Fibroblast of villous mesenchyme (primary cell): ENCODE measurements around the gene HBZ. TPM values are rescaled to one million over a fixed set of nuclear protein-coding genes. Genes with fewer than 3 reads are reported as not detected.
A peak's percentile ranks its signal among the peaks of the same experiment; 100 is the strongest.
"Not testable (repeated sequence)": the region's sequence is repeated elsewhere in the genome, so short reads cannot be mapped to it uniquely, and the experiment has no call there.

Source experiments
- DNase-seq: peaks from one replicate; pipeline ENCODE4 v3.0.0-alpha.2; 2010; ENCODE audit warnings: low read depth
- H3K4me3 ChIP-seq: 2 replicates; pipeline ENCODE4 v1.5.1; 2011; ENCODE audit warnings: low read depth, mild to moderate bottlenecking, low read length
- CTCF ChIP-seq: IDR thresholded peaks from 2 replicates; pipeline ENCODE4 v1.5.1; 2012; ENCODE audit warnings: low read depth, mild to moderate bottlenecking, low read length; ENCODE audit not compliant: insufficient read depth
- total RNA-seq: library from RNA; depleted of rRNA; stranded (reverse); fragments of >200 nt; gene quantifications from 2 replicates; pipeline ENCODE4 v1.2.3, GENCODE V29; 2012

Gene HBZ
- total RNA-seq, 1 donor, result not detected

GRCh38 chr16:160691-161190 lies 8.3 kb downstream of the HBZ start:
- no peak overlapping the region for H3K4me3 ChIP-seq
- no peak for TF ChIP-seq CTCF
- DNase-seq, result no peak

- no peak for DNase-seq
- H3K4me3 ChIP-seq, result no peak overlapping the region
- TF ChIP-seq CTCF, result no peak
These were observed 10.0 kb downstream of the HBZ start for GRCh38 chr16:162271-162991.

- DNase-seq, H3K4me3 ChIP-seq: not testable (repeated sequence)
These were observed 10.7 kb downstream of the HBZ start for GRCh38 chr16:163139-163538.

GRCh38 chr16:163696-164095 lies 11.3 kb downstream of the HBZ start:
- H3K4me3 ChIP-seq, DNase-seq: not testable (repeated sequence)

- not testable (repeated sequence) for H3K4me3 ChIP-seq, DNase-seq
These were observed 11.8 kb downstream of the HBZ start for GRCh38 chr16:164134-164823.

GRCh38 chr16:164827-165538 lies 12.5 kb downstream of the HBZ start:
- TF ChIP-seq CTCF, result no peak
- H3K4me3 ChIP-seq, result peak overlapping the region; percentile 44
- DNase-seq, result no peak

- no peak for DNase-seq
These were observed 13.3 kb downstream of the HBZ start, which contains the start of gene HBM for GRCh38 chr16:165539-166374. Gene HBM (plus strand): TSS chr16:165978. CDS start chr16:165998, 20 bp downstream.

More at GRCh38 chr16:165539-166374, 13.3 kb downstream of the HBZ start, which contains the start of gene HBM:
- H3K4me3 ChIP-seq, result peak within 1 kb of the TSS; percentile 44
- no peak for TF ChIP-seq CTCF
